Fibroblast of pulmonary artery (primary cell): Measurements from ENCODE around the gene SORT1.

Experiments
- DNase-seq: peaks from one replicate; pipeline ENCODE4 v3.0.0-alpha.2; 2010; ENCODE audit warnings: low read depth
- H3K4me3 ChIP-seq: replicated peaks from 2 replicates; pipeline ENCODE4 v1.5.1; 2011; ENCODE audit warnings: low read depth, mild to moderate bottlenecking, control low read depth, low read length, moderate library complexity
- CTCF ChIP-seq: IDR thresholded peaks from 2 replicates; pipeline ENCODE4 v1.5.1; 2011; ENCODE audit warnings: mild to moderate bottlenecking, control low read depth, low read length, inconsistent platforms; ENCODE audit errors: missing control alignments

The SORT1 gene

GRCh38 chr1:109356915-109357314, 40.8 kb downstream of the SORT1 start:
- TF ChIP-seq CTCF: no peak
- H3K4me3 ChIP-seq: no peak overlapping the region
- no peak for DNase-seq

- TF ChIP-seq CTCF: no peak
- H3K4me3 ChIP-seq: no peak overlapping the region
- no peak for DNase-seq
These were observed 41.2 kb downstream of the SORT1 start for GRCh38 chr1:109356505-109356904.

- no peak for TF ChIP-seq CTCF
- no peak overlapping the region for H3K4me3 ChIP-seq
- DNase-seq: no peak
These were observed 42.8 kb downstream of the SORT1 start for GRCh38 chr1:109354929-109355328.

- H3K4me3 ChIP-seq: no peak overlapping the region
- no peak for DNase-seq
These were observed 46.3 kb downstream of the SORT1 start for GRCh38 chr1:109351457-109351856.

GRCh38 chr1:109350655-109351054, 47.1 kb downstream of the SORT1 start:
- no peak overlapping the region for H3K4me3 ChIP-seq
- TF ChIP-seq CTCF: no peak
- no peak for DNase-seq

More at GRCh38 chr1:109351457-109351856, 46.3 kb downstream of the SORT1 start:
- no peak for TF ChIP-seq CTCF

- no peak for TF ChIP-seq CTCF
- H3K4me3 ChIP-seq: no peak overlapping the region
- no peak for DNase-seq
These were observed 47.5 kb downstream of the SORT1 start for GRCh38 chr1:109350182-109350581.

- no peak overlapping the region for H3K4me3 ChIP-seq
- no peak for TF ChIP-seq CTCF
- no peak for DNase-seq
These were observed 50.2 kb downstream of the SORT1 start for GRCh38 chr1:109347511-109347910.
